ENCODE measurements around the gene SREBF2.

GRCh38 chr22:41908411-41909309 is 75.8 kb downstream of the SREBF2 start:
- TF ChIP-seq CTCF (IDR thresholded peaks at IDR 0.05) = no peak
- no peak for TF ChIP-seq EZH2 (IDR thresholded peaks at IDR 0.05; ENCODE audit: borderline replicate concordance, insufficient read depth, low read depth, low read length, poor library complexity, severe bottlenecking)
